Esophagus squamous epithelium (tissue), 4 donors: ENCODE results near the gene ARMH1.

Experiments
- CTCF ChIP-seq, 6 experiments: fragments of 450-650 bp in 4 of 6; fragments of 200-600 bp in 2 of 6; sonication (generic) in 2 of 6; IDR thresholded peaks; one replicate each; pipeline ENCODE4 v1.5.1; 2016 to 2019; ENCODE audit warnings: antibody characterized with exemption in 6 of 6, mild to moderate bottlenecking in 4 of 6, moderate library complexity in 4 of 6
- POLR2A ChIP-seq, 4 donors: fragments of 450-650 bp; IDR thresholded peaks; one replicate each; pipeline ENCODE4 v1.6.1; 2017; ENCODE audit warnings: antibody characterized with exemption in 4 of 4, mild to moderate bottlenecking in 4 of 4, moderate library complexity in 3 of 4

DNA sequence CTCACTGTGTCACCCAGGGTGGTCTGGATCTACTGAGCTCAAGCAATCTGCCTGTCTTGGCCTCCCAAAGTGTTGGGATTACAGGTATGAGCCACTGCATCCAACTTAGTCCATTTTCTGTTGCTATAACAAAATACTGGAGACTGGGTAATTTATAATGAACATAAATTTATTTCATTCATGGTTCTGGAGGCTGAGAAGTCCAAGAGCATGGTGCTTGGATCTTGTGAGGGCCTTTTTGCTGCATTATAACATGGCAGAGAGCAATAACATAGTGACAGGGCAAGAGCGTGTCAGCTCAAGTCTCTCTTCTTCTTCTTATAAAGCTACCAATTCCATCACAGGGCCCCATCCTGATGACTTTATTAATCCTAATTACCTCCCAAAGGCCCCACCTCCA, 61.5 kb downstream of the ARMH1 start:
- no peak for TF ChIP-seq CTCF (IDR thresholded peaks at IDR 0.05)
- TF ChIP-seq POLR2A (IDR thresholded peaks at IDR 0.05), result no peak
